OCI-LY7 (cell line): ENCODE measurements around the gene TP73. TPM values are rescaled to one million over a fixed set of nuclear protein-coding genes. Genes with fewer than 3 reads are reported as not detected.

Experiments
- BruUV-seq: library from RNA; stranded (reverse); fragments of 400-500 nt; replicated peaks from 2 replicates; lab custom pipeline; 2021; lab: Mats Ljungman, UMichigan
- CTCF ChIA-PET: fragments of 300-600 bp; sonication (Branson Sonifier 250); formaldehyde crosslinking; loops from one replicate; lab custom pipeline; 2022; ENCODE audit warnings: antibody characterized with exemption; ENCODE audit not compliant: unreplicated experiment; lab: Charles Lee
- POLR2A ChIA-PET: fragments of 300-600 bp; sonication (Branson Sonifier 250); formaldehyde crosslinking; loops from one replicate; lab custom pipeline; 2022; ENCODE audit warnings: antibody characterized with exemption; lab: Charles Lee
- DNase-seq: peaks from one replicate; pipeline ENCODE4 v3.0.0-alpha.2; 2015; ENCODE audit warnings: low spot score
- H2AFZ ChIP-seq: fragments of 200-600 bp; sonication (generic), shearing (Covaris generic); 2 replicates; pipeline ENCODE4 v1.6.1; 2014; ENCODE audit warnings: mild to moderate bottlenecking, antibody characterized with exemption, low read length, moderate library complexity
- H3K27ac ChIP-seq: fragments of 200-600 bp; sonication (generic); 2 replicates; pipeline ENCODE4 v1.5.1; 2014; ENCODE audit warnings: mixed run types, low read depth, mild to moderate bottlenecking, moderate library complexity, low read length, inconsistent platforms; ENCODE audit not compliant: poor library complexity, severe bottlenecking
- H3K36me3 ChIP-seq: fragments of 200-600 bp; sonication (generic); 2 replicates; pipeline ENCODE4 v1.6.1; 2014; ENCODE audit warnings: mild to moderate bottlenecking, antibody characterized with exemption, low read length, moderate library complexity, mixed read lengths; ENCODE audit not compliant: insufficient read depth
- H3K4me1 ChIP-seq: fragments of 200-600 bp; sonication (generic); 2 replicates; pipeline ENCODE4 v1.5.1; 2014; ENCODE audit warnings: mild to moderate bottlenecking, low read length; ENCODE audit not compliant: insufficient read depth, poor library complexity, severe bottlenecking
- H3K4me2 ChIP-seq: fragments of 200-600 bp; sonication (generic); 2 replicates; pipeline ENCODE4 v1.6.1; 2014; ENCODE audit warnings: mild to moderate bottlenecking, low read length
- H3K4me3 ChIP-seq: fragments of 200-600 bp; sonication (generic); 2 replicates; pipeline ENCODE4 v1.5.1; 2014; ENCODE audit warnings: mild to moderate bottlenecking, low read depth, low read length; ENCODE audit not compliant: poor library complexity, severe bottlenecking
- H3K79me2 ChIP-seq: fragments of 200-600 bp; sonication (generic); 2 replicates; pipeline ENCODE4 v1.6.1; 2016; ENCODE audit warnings: low read depth, mild to moderate bottlenecking, low read length, moderate library complexity, mixed read lengths; ENCODE audit not compliant: insufficient read depth
- H3K9me2 ChIP-seq: fragments of 200-600 bp; sonication (generic); 2 replicates; pipeline ENCODE4 v1.6.1; 2016; ENCODE audit warnings: mild to moderate bottlenecking, low read length, mixed read lengths; ENCODE audit not compliant: insufficient read depth
- H3K9me3 ChIP-seq: fragments of 200-600 bp; sonication (generic); 2 replicates; pipeline ENCODE4 v1.6.1; 2014; ENCODE audit warnings: mild to moderate bottlenecking, mixed run types, low read length, mixed read lengths
- H4K20me1 ChIP-seq: fragments of 200-600 bp; sonication (generic); 2 replicates; pipeline ENCODE4 v1.6.1; 2014; ENCODE audit warnings: mild to moderate bottlenecking, antibody characterized with exemption, low read length, moderate library complexity, mixed read lengths; ENCODE audit not compliant: insufficient read depth
- CTCF ChIP-seq: fragments of 200-600 bp; sonication (generic); conservative IDR thresholded peaks from 2 replicates; pipeline ENCODE4 v1.5.1; 2014; ENCODE audit warnings: mild to moderate bottlenecking, antibody characterized with exemption, low read length, moderate library complexity, mixed read lengths
- EZH2phosphoT487 ChIP-seq: fragments of 200-600 bp; sonication (generic); IDR thresholded peaks from 2 replicates; pipeline ENCODE4 v1.6.1; 2018; ENCODE audit warnings: low read depth, borderline replicate concordance, mild to moderate bottlenecking, mixed run types, antibody characterized with exemption, low read length, moderate library complexity, mixed read lengths
- intact Hi-C: fragments of 100-400 bp; cut with micrococcal nuclease; formaldehyde crosslinking; loops from one replicate; pipeline ENCODE4 v1.10.0; 2022; ENCODE audit not compliant: unreplicated experiment
- total RNA-seq, 2 experiments: library from RNA; depleted of rRNA in 1 of 2; stranded (reverse); fragments of >200 nt in 1 of 2; shearing (Covaris generic) in 1 of 2; gene quantifications; 2 replicates each; pipeline ENCODE4 v1.2.3, GENCODE V29; 2014 to 2022

The TP73 gene
- total RNA-seq, 2 experiments from 2014 or later, result 0.48 TPM; not detected in 1

DNA sequence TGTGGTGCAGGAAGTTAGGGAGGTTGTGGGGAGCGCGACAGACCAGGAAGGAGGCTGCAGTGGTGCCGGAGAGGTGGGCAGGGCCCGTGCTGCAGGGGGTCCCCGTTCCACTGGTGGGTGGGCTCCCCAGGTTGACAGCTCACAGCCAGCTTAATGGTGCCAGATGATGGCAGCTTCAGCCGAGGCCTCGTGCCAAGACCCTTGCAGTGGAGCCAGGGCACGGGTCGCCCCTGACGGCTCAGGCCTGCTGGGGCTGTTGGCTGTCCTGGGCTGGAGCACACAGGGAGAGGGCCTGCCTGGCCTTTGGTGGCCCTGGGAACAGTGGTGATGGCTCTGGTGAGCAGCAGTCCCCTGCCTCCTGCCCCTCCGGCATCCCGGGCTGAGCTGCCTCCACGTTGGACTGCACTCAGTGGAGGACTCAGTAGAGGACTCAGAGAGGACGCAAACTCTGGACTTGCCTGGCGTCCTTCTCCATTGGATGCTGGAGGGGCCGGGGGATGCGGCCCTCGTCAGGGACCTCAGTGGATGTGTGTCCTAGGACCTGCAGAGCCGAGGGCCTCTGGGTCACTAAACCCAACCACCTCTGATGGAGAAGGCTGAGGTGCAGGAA lies 53.1 kb downstream of the TP73 start:
- ChIA-PET CTCF (no interaction called here), POLR2A (no interaction called here)
- Histone ChIP-seq H4K20me1 (no peaks in the 10 kb centered on the region), H3K9me3 (no peaks in the 10 kb centered on the region), H3K27ac (no peak overlapping the region), H3K4me3 (no peak overlapping the region), H2AFZ (no peak overlapping the region), H3K4me2 (no peak overlapping the region), H3K9me2 (no peaks in the 10 kb centered on the region), H3K79me2 (no peaks in the 10 kb centered on the region), H3K36me3 (no peaks in the 10 kb centered on the region), H3K4me1 (peaks cover 6% of the 10 kb centered on the region)
- no peak for DNase-seq
- TF ChIP-seq EZH2phosphoT487 (no peak), CTCF (no peak)
- intact Hi-C loops, result no loop called here
- no TSS peak for BruUV-seq

- H2AFZ ChIP-seq, result no peak overlapping the region
- H3K9me2 ChIP-seq, result no peaks in the 10 kb centered on the region
- no peak for DNase-seq
- H3K4me1 ChIP-seq, result peaks cover 6% of the 10 kb centered on the region
- ChIA-PET CTCF (no interaction called here), POLR2A (no interaction called here)
- H3K9me3 ChIP-seq, result no peaks in the 10 kb centered on the region
- H3K27ac ChIP-seq, result no peak overlapping the region
- no peak overlapping the region for H3K4me2 ChIP-seq
- H3K79me2 ChIP-seq, result no peaks in the 10 kb centered on the region
- intact Hi-C loops, result no loop called here
- TF ChIP-seq CTCF (no peak), EZH2phosphoT487 (no peak)
- no peaks in the 10 kb centered on the region for H4K20me1 ChIP-seq
- H3K4me3 ChIP-seq, result no peak overlapping the region
- no TSS peak for BruUV-seq
- no peaks in the 10 kb centered on the region for H3K36me3 ChIP-seq
Observed at GRCh38 chr1:3706651-3707297, 54.5 kb downstream of the TP73 start.

DNA sequence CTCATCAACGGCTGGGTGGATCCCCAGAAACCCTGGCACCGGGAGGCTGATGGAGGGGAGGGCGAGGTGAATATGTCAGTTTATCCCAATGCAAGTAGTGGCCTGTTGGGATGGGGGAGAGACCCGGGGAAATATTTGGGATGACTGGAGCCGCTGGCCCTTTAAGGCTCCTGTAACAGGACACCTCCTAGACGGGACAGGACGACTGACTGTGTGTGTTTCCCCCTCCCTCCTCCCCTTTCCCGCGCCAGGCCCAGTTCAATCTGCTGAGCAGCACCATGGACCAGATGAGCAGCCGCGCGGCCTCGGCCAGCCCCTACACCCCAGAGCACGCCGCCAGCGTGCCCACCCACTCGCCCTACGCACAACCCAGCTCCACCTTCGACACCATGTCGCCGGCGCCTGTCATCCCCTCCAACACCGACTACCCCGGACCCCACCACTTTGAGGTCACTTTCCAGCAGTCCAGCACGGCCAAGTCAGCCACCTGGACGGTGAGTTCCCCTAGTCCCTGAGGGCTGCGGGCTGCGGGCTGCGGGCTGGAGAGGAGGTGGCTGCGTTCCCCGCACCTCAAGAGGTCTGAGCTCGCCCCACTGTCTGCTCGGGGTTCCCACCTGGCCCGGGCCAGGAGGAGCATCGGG lies 55.1 kb downstream of the TP73 start:
- Histone ChIP-seq H2AFZ (no peak overlapping the region), H3K4me3 (no peak overlapping the region), H3K79me2 (no peaks in the 10 kb centered on the region), H4K20me1 (no peaks in the 10 kb centered on the region), H3K36me3 (no peaks in the 10 kb centered on the region), H3K4me2 (no peak overlapping the region), H3K9me3 (no peaks in the 10 kb centered on the region), H3K27ac (no peak overlapping the region), H3K4me1 (peaks cover 6% of the 10 kb centered on the region), H3K9me2 (no peaks in the 10 kb centered on the region)
- DNase-seq, result no peak
- intact Hi-C loops, result no loop called here
- no TSS peak for BruUV-seq
- ChIA-PET CTCF (no interaction called here), POLR2A (no interaction called here)
- TF ChIP-seq CTCF (no peak), EZH2phosphoT487 (no peak)
